Measurements from ENCODE around the gene OR51T1. TPM values are rescaled to one million over a fixed set of nuclear protein-coding genes. Genes with fewer than 3 reads are reported as not detected.

The OR51T1 gene
- polyA plus RNA-seq, 3 donors: not detected

GRCh38 chr11:4919250-4919649 lies 37.5 kb downstream of the OR51T1 start, which contains the start of gene OR51G2:
TSS of gene OR51G2 (minus strand) at chr11:4919350. CDS start at chr11:4915663, 3,687 bp downstream.
- H3K4me3 Mint-ChIP-seq: no peak within 1 kb of the TSS
- no peaks in the 10 kb centered on the region for H3K36me3 ChIP-seq (replicated peaks in 1 of 2; ENCODE audit: control insufficient read depth in 1 of 2, insufficient read depth in 2 of 2, low read length in 2 of 2)
- DNase-seq: no peak
- H3K9ac ChIP-seq (ENCODE audit: insufficient read depth, low read length, poor library complexity, severe bottlenecking): no peak within 1 kb of the TSS
- no peaks in the 10 kb centered on the region for H3K27me3 ChIP-seq (ENCODE audit: control insufficient read depth in 2 of 2, insufficient read depth in 2 of 2, low read length in 2 of 2)
- H3K9me3 ChIP-seq (replicated peaks in 1 of 2; ENCODE audit: control insufficient read depth in 1 of 2, insufficient read depth in 1 of 2, low read length in 2 of 2): peaks cover 0 to 5% of the 10 kb centered on the region in 2 donors
- no peaks in the 10 kb centered on the region for H3K36me3 Mint-ChIP-seq
- no peak within 1 kb of the TSS for H3K4me3 ChIP-seq (replicated peaks in 1 of 3; ENCODE audit: low read depth in 2 of 3, low read length in 3 of 3)
- H3K27ac Mint-ChIP-seq: no peak within 1 kb of the TSS
- H3K4me1 ChIP-seq (ENCODE audit: control insufficient read depth in 1 of 2, insufficient read depth in 2 of 2, low read length in 2 of 2): no peaks in the 10 kb centered on the region
- H3K9me3 Mint-ChIP-seq: peaks cover 0 to 2% (median 1%) of the 10 kb centered on the region in 7 donors
- H2AFZ ChIP-seq (ENCODE audit: insufficient read depth, low read depth, low read length, poor library complexity, severe bottlenecking): no peak within 1 kb of the TSS
- no peaks in the 10 kb centered on the region for H4K20me1 ChIP-seq (ENCODE audit: insufficient read depth, low read length)
- H3K4me1 Mint-ChIP-seq: no peaks in the 10 kb centered on the region
- H3K79me2 ChIP-seq (ENCODE audit: insufficient read depth, low read length): no peaks in the 10 kb centered on the region
- intact Hi-C loops (cut with micrococcal nuclease): no loop called here
- no peak within 1 kb of the TSS for H3K27ac ChIP-seq (ENCODE audit: low read depth in 1 of 2, low read length in 2 of 2)
- no peak for TF ChIP-seq CTCF (IDR thresholded peaks at IDR 0.05)
- peaks cover 2% of the 10 kb centered on the region in 3 donors for H3K27me3 Mint-ChIP-seq (ENCODE audit: low read depth in 3 of 3)
- H3K4me2 ChIP-seq (replicated peaks; ENCODE audit: extremely low read depth, low read length, poor library complexity, severe bottlenecking): no peak within 1 kb of the TSS
- 92% methylated on average over 2 of the region's 4 CpGs for WGBS (ENCODE audit: insufficient coverage)

- DNase-seq: no peak
- TF ChIP-seq CTCF (IDR thresholded peaks at IDR 0.05): no peak
- Histone ChIP-seq H4K20me1 (ENCODE audit: insufficient read depth, low read length) (no peaks in the 10 kb centered on the region), H3K4me3 (replicated peaks in 1 of 3; ENCODE audit: low read depth in 2 of 3, low read length in 3 of 3) (no peak overlapping the region), H2AFZ (ENCODE audit: insufficient read depth, low read depth, low read length, poor library complexity, severe bottlenecking) (no peak overlapping the region), H3K9ac (ENCODE audit: insufficient read depth, low read length, poor library complexity, severe bottlenecking) (no peak overlapping the region), H3K4me1 (ENCODE audit: control insufficient read depth in 1 of 2, insufficient read depth in 2 of 2, low read length in 2 of 2) (no peaks in the 10 kb centered on the region), H3K27me3 (ENCODE audit: control insufficient read depth in 2 of 2, insufficient read depth in 2 of 2, low read length in 2 of 2) (no peaks in the 10 kb centered on the region), H3K36me3 (replicated peaks in 1 of 2; ENCODE audit: control insufficient read depth in 1 of 2, insufficient read depth in 2 of 2, low read length in 2 of 2) (no peaks in the 10 kb centered on the region), H3K4me2 (replicated peaks; ENCODE audit: extremely low read depth, low read length, poor library complexity, severe bottlenecking) (no peak overlapping the region), H3K79me2 (ENCODE audit: insufficient read depth, low read length) (no peaks in the 10 kb centered on the region), H3K9me3 (replicated peaks in 1 of 2; ENCODE audit: control insufficient read depth in 1 of 2, insufficient read depth in 1 of 2, low read length in 2 of 2) (no peaks in the 10 kb centered on the region), H3K27ac (ENCODE audit: low read depth in 1 of 2, low read length in 2 of 2) (no peak overlapping the region)
- no peaks in the 10 kb centered on the region for H3K36me3 Mint-ChIP-seq
- no CpG with 5 or more reads among the region's 1 CpG for WGBS (ENCODE audit: insufficient coverage)
- H3K4me1 Mint-ChIP-seq: no peaks in the 10 kb centered on the region
- no peak overlapping the region for H3K4me3 Mint-ChIP-seq
- H3K9me3 Mint-ChIP-seq: peaks cover 0 to 2% (median 0%) of the 10 kb centered on the region in 7 donors
- H3K27ac Mint-ChIP-seq: no peak overlapping the region
- intact Hi-C loops (cut with micrococcal nuclease): no loop called here
- peaks cover 0 to 2% (median 2%) of the 10 kb centered on the region in 3 donors for H3K27me3 Mint-ChIP-seq (ENCODE audit: low read depth in 3 of 3)
Measured at GRCh38 chr11:4921796-4922195, 40.1 kb downstream of the OR51T1 start.

Measured in CD14-positive monocyte (primary cell).